ENCODE measurements around the gene TBC1D17. TPM values are rescaled to one million over a fixed set of nuclear protein-coding genes. Genes with fewer than 3 reads are reported as not detected.
"Not testable (repeated sequence)": the region's sequence is repeated elsewhere in the genome, so short reads cannot be mapped to it uniquely, and the experiment has no call there.

Gene TBC1D17
- total and polyA plus RNA-seq, 10 donors = 20.8 to 53.5 (median 36.6) TPM

DNA sequence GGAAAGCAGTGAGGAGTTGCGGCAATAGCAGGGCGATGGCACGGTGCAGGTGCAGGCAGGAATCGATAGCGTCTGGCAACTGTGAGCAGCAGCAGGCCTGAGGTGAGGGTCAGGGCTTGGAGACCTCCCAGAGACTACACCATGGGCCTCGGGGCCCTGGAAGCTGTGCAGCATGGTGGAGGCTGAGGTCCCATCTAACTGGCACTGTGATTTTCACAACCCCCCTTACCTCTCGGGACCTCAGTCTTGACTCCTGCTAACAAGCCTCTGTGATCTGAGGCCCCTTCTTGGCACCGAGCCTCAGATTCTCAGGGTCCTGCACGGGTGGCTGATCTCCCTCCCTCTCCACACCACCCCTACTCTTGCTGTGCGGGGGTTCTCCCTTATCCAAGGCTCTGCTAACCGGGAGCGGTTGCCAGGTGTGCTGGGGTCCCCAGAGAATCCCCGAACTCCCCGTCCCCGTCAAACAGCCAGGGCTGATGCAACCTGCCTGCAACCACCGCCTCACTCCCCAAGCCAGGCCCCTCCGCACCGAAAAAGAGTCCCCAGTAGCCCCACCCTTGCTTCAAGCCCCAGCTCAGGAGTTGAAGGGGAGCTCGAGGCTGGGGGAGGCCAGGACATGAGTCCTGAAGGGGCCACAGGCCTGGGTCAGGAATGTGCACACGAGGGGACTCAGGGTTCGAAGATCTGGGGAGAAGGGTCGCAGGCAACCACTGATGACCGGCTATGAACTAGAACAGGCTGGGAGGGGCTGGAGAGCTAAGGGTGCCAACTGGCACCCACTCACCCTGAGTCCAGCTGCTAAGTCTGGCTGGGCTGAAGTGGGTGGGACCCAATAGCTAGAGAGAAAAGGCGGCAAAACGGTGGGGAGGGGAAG is 46.7 kb downstream of the TBC1D17 start:
- intact Hi-C loops (cut with DNase I; ENCODE audit: low total_unique reads) = no loop called here
- peaks cover 0 to 87% (median 41%) of the 10 kb centered on the region in 6 donors for H3K36me3 ChIP-seq

DNA sequence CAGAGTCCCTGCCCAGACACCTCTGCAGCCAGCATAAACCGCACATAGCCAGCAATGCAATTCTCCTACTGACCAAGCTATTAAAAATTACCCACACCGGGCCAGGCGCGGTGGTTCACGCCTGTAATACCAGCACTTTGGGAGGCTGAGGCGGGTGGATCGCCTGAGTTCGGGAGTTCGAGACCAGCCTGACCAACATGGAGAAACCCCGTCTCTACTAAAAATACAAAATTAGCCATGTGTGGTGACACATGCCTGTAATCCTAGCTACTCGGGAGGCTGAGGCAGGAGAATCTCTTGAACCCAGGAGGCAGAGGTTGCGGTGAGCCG is 47.3 kb downstream of the TBC1D17 start:
- WGBS, 5 donors = 86 to 98% (median 95%) methylated on average over 13 of the region's 13 CpGs
- H3K9me3 ChIP-seq; H3K27me3 ChIP-seq (replicated peaks in 1 of 7); intact Hi-C loops (cut with DNase I; ENCODE audit: low total_unique reads); H3K4me3 ChIP-seq; DNase-seq: not testable (repeated sequence)
- Histone ChIP-seq H3K27ac (peak overlapping the region in 2 of 8 donors; percentile 15 to 60), H3K36me3 (peaks cover 0 to 81% (median 40%) of the 10 kb centered on the region in 6 donors), H3K4me1 (peaks cover 16 to 85% (median 58%) of the 10 kb centered on the region in 6 donors)

More for the DNA sequence above, 46.7 kb downstream of the TBC1D17 start:
- Histone ChIP-seq H3K27ac (peak overlapping the region in 3 of 8 donors; percentile 15 to 60 (median 23)), H3K4me3 (no peak overlapping the region), H3K27me3 (replicated peaks in 1 of 7) (no peaks in the 10 kb centered on the region), H3K9me3 (no peaks in the 10 kb centered on the region), H3K4me1 (peaks cover 16 to 89% (median 55%) of the 10 kb centered on the region in 6 donors)
- no peak for DNase-seq
- TF ChIP-seq POLR2AphosphoS5 (IDR thresholded peaks at IDR 0.05) = no peak
- TF ChIP-seq, protein P1, sequence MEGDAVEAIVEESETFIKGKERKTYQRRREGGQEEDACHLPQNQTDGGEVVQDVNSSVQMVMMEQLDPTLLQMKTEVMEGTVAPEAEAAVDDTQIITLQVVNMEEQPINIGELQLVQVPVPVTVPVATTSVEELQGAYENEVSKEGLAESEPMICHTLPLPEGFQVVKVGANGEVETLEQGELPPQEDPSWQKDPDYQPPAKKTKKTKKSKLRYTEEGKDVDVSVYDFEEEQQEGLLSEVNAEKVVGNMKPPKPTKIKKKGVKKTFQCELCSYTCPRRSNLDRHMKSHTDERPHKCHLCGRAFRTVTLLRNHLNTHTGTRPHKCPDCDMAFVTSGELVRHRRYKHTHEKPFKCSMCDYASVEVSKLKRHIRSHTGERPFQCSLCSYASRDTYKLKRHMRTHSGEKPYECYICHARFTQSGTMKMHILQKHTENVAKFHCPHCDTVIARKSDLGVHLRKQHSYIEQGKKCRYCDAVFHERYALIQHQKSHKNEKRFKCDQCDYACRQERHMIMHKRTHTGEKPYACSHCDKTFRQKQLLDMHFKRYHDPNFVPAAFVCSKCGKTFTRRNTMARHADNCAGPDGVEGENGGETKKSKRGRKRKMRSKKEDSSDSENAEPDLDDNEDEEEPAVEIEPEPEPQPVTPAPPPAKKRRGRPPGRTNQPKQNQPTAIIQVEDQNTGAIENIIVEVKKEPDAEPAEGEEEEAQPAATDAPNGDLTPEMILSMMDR (IDR thresholded peaks at IDR 0.05 in 8 of 11, conservative IDR thresholded peaks at IDR 0.05 in 3 of 11) = no peak
- TF ChIP-seq POLR2A (IDR thresholded peaks at IDR 0.05) = no peak
- WGBS, 5 donors = 80 to 86% (median 83%) methylated on average over 22 to 25 of the region's 25 CpGs

DNA sequence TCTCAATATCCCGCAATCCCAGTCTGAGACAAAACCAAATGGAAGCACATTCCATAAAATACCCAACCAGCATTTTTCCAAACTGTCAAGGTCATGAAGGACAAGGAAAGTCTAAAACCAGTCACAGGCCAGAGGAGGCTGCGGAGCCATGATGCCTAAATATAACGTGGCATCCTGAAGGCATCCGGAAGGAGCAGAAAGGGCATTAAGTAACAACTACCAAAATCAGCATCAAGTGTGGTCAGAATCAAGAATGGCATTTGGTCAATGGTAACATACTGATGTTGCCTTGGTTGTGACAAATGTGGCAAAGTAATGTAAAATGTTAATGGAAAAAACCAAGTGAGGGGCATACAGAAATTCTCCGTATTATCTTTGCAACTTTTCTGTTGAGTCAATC is 48.0 kb downstream of the TBC1D17 start:
- DNase-seq = no peak
- no peak for TF ChIP-seq POLR2A (IDR thresholded peaks at IDR 0.05)
- H3K27ac ChIP-seq = no peak overlapping the region
- no peaks in the 10 kb centered on the region for H3K27me3 ChIP-seq (replicated peaks in 1 of 7)
- H3K4me3 ChIP-seq = no peak overlapping the region
- peaks cover 0 to 75% (median 39%) of the 10 kb centered on the region in 6 donors for H3K36me3 ChIP-seq
- 92 to 97% (median 94%) methylated on average over 5 of the region's 5 CpGs for WGBS, 5 donors
- peaks cover 16 to 89% (median 65%) of the 10 kb centered on the region in 6 donors for H3K4me1 ChIP-seq
- intact Hi-C loops (cut with DNase I; ENCODE audit: low total_unique reads) = no loop called here
- H3K9me3 ChIP-seq = no peaks in the 10 kb centered on the region

DNA sequence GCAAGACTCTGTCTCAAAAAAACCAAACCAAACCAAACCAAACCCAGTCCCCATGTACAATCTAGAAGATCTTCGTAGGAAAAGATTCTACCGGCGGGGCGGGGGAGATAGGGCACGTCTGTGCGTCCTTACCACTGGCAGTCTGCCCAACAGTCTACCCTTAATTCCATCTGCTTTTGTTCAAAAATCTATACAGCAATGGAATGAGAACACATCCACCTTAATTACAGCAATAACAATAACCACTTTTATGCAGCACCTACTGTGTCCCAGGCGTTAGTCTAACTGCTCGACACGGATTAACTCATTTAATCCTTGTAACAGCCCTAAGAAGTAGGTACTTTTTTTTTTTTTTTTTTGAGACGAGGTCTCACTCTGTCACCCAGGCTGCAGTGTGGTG is 49.0 kb downstream of the TBC1D17 start:
- no peaks in the 10 kb centered on the region for H3K9me3 ChIP-seq
- intact Hi-C loops (cut with DNase I; ENCODE audit: low total_unique reads) = no loop called here
- H3K36me3 ChIP-seq = peaks cover 0 to 70% (median 37%) of the 10 kb centered on the region in 6 donors
- no peak overlapping the region for H3K4me3 ChIP-seq
- no peak overlapping the region for H3K27ac ChIP-seq
- H3K27me3 ChIP-seq (replicated peaks in 1 of 7) = no peaks in the 10 kb centered on the region
- H3K4me1 ChIP-seq = peaks cover 16 to 84% (median 68%) of the 10 kb centered on the region in 6 donors
- WGBS, 5 donors = 86 to 94% (median 93%) methylated on average over 10 of the region's 10 CpGs
- TF ChIP-seq POLR2AphosphoS5 (IDR thresholded peaks at IDR 0.05) (no peak), POLR2A (IDR thresholded peaks at IDR 0.05) (no peak)
- TF ChIP-seq, protein P1 (IDR thresholded peaks at IDR 0.05 in 8 of 11, conservative IDR thresholded peaks at IDR 0.05 in 3 of 11) = no peak
- no peak for DNase-seq

DNA sequence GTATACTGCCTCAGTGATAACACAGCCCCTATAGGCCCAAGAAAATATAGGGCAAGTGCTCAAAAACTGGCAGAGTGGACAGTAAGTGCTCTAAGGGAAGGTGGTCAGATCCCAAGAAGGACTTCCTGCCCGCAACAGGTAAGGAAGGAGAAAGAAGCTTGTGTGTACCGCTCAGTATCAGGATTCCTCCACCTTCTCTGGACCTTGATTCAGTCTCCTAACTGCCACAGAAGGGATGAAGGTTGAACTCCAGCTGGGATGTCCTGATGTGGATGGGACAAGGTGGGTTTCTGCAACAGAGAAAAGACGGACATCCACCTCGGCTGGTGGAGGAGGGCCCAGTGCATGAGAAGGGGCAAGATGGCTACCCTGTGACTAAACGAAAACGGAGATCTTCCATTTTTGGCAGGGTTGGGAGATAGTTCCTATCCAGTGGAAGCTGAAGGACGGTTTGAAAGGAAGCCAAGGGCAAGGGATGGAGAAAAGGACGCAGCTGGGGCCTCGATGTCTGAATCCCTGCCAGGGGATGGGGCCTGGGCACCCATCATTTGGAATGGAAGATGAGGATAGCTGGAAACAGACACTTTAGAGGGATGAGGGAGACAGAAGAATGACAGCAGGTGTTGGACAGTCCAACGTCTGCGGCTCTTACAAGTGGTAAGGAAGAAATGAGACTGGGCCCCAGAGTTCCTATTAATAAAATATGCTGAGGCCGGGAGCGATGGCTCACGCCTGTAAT is 50.2 kb downstream of the TBC1D17 start:
- H3K27ac ChIP-seq = peak overlapping the region in 5 of 8 donors; percentile 38 to 97 (median 92)

More for the DNA sequence above, 50.2 kb downstream of the TBC1D17 start:
- Histone ChIP-seq H3K36me3 (peaks cover 0 to 66% (median 28%) of the 10 kb centered on the region in 6 donors), H3K4me3 (peak overlapping the region in 5 of 8 donors; percentile 93 to 100 (median 100)), H3K4me1 (peaks cover 16 to 79% (median 62%) of the 10 kb centered on the region in 6 donors), H3K9me3 (no peaks in the 10 kb centered on the region), H3K27me3 (replicated peaks in 1 of 7) (no peaks in the 10 kb centered on the region)
- no peak for DNase-seq
- intact Hi-C loops (cut with DNase I; ENCODE audit: low total_unique reads) = no loop called here
- TF ChIP-seq POLR2AphosphoS5 (IDR thresholded peaks at IDR 0.05) = no peak
- TF ChIP-seq, protein P1 (IDR thresholded peaks at IDR 0.05 in 8 of 11, conservative IDR thresholded peaks at IDR 0.05 in 3 of 11) = peak in 1 of 11 experiments; percentile 6
- WGBS, 5 donors = 74 to 86% (median 82%) methylated on average over 14 of the region's 14 CpGs
